Activated effector memory CD4-positive, alpha-beta T cell treated with anti-CD3 and anti-CD28 coated beads, Interleukin-2, amount 50 U/mL, for 16 hours (primary cell): Measurements from ENCODE around the gene CDH12.
"Not testable (repeated sequence)": the region's sequence is repeated elsewhere in the genome, so short reads cannot be mapped to it uniquely, and the experiment has no call there.

Experiments
- DNase-seq: peaks from one replicate; pipeline ENCODE4 v3.0.0-alpha.2; 2020

CDH12 gene

DNA sequence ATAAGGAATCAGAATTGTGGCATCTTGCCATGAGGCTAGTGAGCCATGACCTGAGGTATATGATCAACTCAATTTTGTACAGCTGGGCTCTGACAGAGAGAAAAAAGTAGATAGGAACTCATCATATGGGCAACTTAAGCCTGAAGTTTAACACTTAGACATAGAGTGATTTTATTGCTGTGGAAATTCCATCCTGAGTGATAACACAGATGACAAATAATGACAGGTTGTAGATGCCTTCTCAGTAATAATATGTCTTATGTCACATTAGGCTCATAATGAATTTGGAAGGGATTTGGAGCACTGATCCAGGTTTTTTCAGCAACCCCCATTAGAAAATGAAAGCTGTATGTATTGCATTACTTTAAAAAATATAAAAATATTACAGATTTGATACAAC is 744.6 kb downstream of the CDH12 start:
- DNase-seq, result no peak

- DNase-seq, result no peak
Observed at GRCh38 chr5:22102823-22103359, 750.3 kb downstream of the CDH12 start.

DNA sequence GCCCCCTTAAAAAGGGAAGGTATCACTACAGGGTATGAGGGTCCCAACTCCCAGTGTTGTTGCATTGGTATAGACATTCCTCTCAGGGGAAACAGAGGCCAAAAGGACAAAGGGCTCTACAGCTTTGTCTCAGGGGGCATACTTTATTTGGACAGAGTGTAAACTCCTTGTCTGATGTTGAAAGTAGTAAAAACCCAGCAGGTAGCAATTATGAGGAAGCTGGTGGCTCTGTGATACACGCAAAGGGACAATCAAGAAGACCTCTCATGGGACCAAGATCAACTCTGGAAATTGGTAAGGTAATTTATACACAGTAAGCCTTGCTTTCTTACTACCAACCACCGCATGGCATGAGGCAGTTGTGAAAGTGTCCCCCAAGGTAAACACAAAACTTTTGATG is 764.6 kb downstream of the CDH12 start:
- no peak for DNase-seq

DNA sequence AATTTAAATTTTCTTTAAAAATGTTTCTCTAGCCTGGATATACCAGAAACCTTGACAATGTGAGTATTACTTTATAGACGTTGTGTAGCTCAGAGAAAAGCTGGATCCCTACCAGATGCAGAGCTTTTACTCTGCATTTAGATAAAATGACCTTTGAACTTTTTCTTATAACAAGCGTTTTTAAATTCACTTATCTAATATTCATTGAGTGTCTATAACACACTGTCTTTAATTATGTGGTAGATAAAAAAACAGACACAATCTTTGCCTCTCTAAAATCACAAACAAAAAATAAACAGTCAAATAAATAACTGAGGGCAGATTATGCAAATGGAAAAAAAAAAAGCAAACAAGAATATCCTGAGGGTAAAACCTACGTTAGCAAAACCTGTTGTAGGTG is 773.6 kb downstream of the CDH12 start:
- DNase-seq, result no peak

DNA sequence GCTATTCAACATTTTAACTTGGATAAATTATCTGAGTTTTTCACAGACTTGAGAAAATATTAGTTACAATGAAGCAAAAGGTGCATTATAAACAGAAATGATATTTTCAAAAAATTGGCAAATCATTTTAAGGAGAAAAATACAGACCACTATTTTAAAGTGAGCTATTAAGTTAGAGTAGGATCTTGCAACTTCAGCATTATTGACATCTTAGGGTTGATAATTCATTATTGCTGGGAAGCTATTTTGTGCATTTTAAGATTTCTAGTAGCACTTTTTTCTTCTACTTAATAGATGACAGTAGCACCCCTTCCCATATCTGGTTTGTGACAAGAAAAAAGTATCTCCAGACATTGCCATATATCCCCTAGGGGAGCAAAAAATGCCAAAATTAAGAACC is 774.1 kb downstream of the CDH12 start:
- no peak for DNase-seq

DNA sequence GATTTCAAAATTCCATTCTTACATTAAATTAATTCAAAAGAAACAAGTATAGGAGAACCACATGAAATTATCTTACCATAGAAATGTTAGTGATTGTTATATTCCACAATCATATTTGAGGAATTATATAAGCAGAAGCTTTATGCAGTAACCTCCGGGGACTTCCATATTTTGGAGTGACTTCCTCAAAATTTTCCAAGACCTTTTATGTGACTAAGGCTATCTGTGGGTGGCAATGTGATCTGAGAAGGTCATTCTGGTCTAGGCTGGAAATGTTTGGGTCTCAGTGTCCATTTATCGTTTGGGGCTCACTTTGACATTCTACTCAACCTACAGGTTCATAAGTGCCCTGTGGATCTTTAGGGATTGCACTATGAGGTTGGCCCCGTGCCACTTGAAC is 776.6 kb downstream of the CDH12 start:
- no peak for DNase-seq

DNA sequence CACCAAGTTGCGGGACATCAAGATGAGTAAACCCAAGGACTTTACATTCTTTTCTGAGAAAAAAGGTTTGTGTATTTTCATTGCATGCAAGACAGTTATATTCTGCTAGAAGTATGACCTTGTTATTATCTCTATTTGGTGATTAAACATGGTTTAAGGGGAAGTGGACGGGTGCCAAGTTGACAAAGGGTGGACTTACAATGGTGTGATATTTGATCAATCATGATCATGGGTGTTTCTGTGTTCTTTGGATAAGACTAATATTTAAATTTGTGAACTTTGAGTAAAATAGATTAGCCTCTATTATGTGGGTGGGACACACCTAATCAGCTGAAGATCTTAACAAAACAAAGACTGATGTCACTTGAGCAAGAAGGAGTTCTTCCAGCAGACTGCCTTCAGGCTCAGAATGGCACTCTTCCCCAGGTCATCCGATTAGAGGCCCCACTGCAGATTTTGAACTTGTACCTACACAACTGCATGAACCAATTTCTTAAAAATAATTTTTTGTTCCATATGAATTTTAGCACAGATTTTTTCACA is 782.9 kb downstream of the CDH12 start:
- no peak for DNase-seq

GRCh38 chr5:22063717-22064116 is 789.4 kb downstream of the CDH12 start:
- no peak for DNase-seq

- no peak for DNase-seq
Observed at GRCh38 chr5:22058620-22059019, 794.5 kb downstream of the CDH12 start.

DNA sequence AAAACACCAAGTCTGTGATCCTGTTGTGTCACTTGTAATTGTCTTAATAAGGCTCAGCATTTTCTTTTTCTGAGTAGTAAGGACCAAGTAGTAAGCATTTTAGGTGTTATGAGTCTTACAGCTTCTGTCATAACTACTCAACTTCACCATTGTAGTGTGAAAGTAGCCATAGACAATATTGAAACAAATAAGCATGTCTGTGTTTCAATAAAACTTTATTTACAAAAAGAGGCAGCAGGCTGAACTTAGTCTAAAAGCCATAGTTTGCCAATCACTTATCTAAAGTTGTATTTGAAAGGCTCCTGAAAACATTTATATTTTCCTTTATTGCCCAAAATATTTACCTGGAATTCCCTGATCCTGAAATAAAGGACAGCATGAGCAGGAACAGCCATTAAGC is 796.1 kb downstream of the CDH12 start:
- no peak for DNase-seq

- no peak for DNase-seq
Observed at GRCh38 chr5:22056601-22057000, 796.5 kb downstream of the CDH12 start.

GRCh38 chr5:22053195-22053594 is 799.9 kb downstream of the CDH12 start:
- no peak for DNase-seq

DNA sequence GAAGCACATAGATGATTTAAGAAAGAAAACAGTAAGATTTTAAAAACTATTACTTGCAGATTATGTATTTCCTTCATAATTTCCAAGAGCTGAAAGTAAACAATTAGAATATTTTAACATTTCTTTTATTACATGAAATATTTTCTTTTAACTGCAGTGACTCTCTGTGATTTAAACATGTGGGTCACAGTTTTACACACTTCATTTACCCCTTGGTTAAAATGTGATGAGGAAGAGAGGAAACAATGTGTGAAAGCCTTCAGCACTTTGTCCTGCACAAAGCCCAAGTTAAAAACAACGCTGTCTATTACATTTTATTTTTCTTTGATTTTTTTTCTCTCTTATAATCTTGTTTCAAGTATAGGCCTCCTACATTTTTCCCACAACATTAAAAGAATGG is 801.3 kb downstream of the CDH12 start:
- no peak for DNase-seq

DNA sequence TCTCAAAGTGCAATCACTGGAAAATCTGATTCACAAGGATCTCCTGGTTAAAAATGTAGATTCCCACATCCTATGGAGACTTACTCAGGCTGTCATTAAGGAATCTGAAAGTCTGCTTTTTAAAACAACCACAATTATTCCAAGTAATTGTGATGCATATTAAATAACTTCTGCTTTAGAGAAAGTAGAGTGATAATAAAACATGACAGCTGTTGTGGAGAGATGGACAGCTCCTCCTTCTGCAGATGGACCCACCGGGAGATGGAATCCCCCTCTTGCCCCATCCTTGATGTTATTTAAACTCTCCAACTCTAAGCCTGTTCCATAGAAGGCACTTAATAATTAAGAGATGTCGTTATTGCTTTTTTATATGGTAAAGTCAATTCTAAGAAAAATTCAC is 802.2 kb downstream of the CDH12 start:
- no peak for DNase-seq

DNA sequence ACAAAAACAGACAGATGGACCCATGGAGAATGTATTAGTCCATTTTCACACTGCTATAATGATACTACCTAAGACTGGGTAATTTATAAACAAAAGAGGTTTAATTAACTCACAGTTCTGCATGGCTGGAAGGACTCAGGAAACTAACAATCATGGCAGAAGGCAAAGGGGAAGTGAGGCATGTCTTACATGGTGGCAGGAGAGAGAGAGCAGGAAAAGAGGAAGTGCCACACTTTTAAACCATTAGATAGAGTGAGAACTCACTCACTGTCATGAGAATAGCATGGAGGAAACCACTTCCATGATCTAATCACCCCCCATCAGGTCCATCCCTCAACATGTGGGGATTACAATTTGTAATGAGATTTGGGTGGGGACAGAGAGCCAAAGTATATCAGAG is 808.9 kb downstream of the CDH12 start:
- no peak for DNase-seq

- DNase-seq, result no peak
Observed at GRCh38 chr5:22036061-22036460, 817.1 kb downstream of the CDH12 start.

GRCh38 chr5:22033066-22033465 is 820.1 kb downstream of the CDH12 start:
- no peak for DNase-seq

DNA sequence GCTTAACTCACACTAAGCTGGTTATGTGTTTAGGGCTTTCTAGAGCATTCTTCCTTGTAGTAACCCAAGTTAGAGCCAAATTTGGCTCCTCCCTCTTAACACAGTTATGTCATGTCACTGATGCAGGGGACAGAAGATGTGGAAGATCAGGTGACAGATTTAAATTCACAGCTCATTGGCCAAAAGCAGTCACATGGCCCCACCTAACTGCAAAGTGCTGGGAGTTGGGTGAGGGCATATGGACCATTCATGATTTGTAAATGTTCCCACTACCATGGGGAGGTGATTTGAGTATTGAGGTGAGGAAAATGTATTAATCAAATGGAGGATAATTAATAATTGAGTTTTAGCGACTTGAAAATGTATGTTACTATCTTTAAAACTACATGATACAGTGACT is 829.4 kb downstream of the CDH12 start:
- DNase-seq, result no peak

- DNase-seq, result not testable (repeated sequence)
Observed at GRCh38 chr5:22012893-22013292, 840.3 kb downstream of the CDH12 start.

GRCh38 chr5:22010808-22011207 is 842.3 kb downstream of the CDH12 start:
- not testable (repeated sequence) for DNase-seq

DNA sequence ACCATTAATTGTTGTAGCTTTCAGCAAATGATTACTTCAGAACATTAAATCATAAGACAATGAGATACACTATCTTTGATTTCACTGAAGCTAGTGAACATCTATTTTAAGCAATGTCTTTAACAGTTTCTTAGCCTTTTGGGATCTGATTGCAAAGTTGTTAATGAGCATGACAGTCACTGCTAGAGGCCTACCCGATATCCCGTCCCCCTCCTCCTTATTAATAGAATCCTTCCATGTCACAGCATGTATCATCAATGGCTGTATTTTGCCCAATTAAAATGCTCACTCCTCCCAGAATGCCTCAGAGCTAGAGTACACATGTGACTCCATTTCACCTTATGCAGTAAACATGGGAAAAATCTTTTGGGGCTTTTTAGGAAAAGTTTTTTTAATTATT is 852.0 kb downstream of the CDH12 start:
- not testable (repeated sequence) for DNase-seq

- not testable (repeated sequence) for DNase-seq
Observed at GRCh38 chr5:21985799-21986198, 867.3 kb downstream of the CDH12 start.

GRCh38 chr5:21951571-21951970 is 901.6 kb downstream of the CDH12 start:
- not testable (repeated sequence) for DNase-seq

- no peak for DNase-seq
Observed at GRCh38 chr5:21931116-21931515, 922.0 kb downstream of the CDH12 start.

DNA sequence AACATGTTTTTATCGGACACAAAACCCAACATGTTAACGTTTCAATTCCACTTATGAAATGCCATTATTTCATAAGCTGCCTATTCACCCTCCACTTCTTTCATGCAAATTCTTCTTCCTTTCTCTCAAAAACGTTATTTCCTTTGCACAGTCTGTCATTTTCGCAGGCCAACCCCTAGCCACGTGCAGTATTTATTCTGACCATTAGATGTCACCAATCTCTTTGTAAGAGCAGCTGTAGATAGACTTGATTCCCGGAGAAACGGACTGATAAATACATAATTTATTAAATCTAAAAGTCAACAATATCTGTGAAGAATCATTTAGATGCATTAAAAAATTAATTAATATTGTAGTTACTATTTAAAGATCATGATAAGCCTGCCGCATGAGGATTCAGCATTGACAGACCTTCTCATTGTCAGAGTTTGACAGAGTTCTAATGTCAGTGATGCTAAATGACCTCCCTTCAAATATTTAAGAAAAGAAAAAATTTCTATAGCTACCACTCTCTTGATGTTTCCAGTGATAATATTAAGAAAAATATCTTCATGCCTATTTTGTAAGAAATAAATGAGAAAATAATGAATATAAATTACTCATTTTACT is 933.6 kb downstream of the CDH12 start:
- no peak for DNase-seq
